ENCODE data around the gene NFKB2. TPM values are rescaled to one million over a fixed set of nuclear protein-coding genes. Genes with fewer than 3 reads are reported as not detected.

Gene NFKB2
- total RNA-seq, 1 donor = 37.6 TPM

- H3K4me3 ChIP-seq (ENCODE audit: low read depth, low read length) = peak overlapping the region; percentile 89
- DNase-seq (ENCODE audit: low read depth) = peak; percentile 70
- TF ChIP-seq, protein P1, sequence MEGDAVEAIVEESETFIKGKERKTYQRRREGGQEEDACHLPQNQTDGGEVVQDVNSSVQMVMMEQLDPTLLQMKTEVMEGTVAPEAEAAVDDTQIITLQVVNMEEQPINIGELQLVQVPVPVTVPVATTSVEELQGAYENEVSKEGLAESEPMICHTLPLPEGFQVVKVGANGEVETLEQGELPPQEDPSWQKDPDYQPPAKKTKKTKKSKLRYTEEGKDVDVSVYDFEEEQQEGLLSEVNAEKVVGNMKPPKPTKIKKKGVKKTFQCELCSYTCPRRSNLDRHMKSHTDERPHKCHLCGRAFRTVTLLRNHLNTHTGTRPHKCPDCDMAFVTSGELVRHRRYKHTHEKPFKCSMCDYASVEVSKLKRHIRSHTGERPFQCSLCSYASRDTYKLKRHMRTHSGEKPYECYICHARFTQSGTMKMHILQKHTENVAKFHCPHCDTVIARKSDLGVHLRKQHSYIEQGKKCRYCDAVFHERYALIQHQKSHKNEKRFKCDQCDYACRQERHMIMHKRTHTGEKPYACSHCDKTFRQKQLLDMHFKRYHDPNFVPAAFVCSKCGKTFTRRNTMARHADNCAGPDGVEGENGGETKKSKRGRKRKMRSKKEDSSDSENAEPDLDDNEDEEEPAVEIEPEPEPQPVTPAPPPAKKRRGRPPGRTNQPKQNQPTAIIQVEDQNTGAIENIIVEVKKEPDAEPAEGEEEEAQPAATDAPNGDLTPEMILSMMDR (IDR thresholded peaks at IDR 0.05; ENCODE audit: insufficient read depth, low read depth, low read length) = peak; percentile 74
These were observed 27.1 kb downstream of the NFKB2 start for GRCh38 chr10:102422545-102423129.

DNA sequence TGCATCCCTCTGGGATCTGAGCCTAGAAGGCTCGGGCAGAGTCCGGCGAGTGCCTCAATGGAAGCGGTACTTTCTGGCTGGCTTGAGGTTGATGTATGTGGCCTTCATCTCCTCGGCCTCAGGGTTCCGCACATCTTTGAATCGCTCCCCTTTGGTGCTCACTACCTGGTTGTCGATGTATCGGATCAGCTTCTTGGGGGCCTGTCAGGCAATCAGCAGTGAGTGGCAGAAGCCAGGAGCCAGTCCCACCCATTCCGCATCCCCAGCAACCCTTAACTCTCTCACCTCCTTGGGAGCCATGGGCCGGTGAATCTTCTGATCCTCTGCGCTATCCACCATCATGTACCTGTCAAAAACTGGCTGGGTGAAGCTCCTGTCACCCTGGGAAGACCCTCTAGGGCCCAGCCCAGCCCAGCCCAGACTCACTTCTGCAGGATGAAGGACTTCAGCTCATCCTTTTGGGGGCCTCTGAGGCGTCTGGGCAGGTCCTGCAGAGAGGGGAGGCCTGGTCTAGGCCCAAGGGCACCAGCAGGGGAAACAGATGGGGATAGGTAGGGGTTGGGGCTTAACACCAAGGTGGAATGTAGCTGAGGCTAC lies 28.0 kb downstream of the NFKB2 start:
- no peak for DNase-seq (ENCODE audit: low read depth)
- TF ChIP-seq, protein P1 (IDR thresholded peaks at IDR 0.05; ENCODE audit: insufficient read depth, low read depth, low read length) = no peak
- H3K4me3 ChIP-seq (ENCODE audit: low read depth, low read length) = no peak overlapping the region

- DNase-seq (ENCODE audit: low read depth) = no peak
- no peak overlapping the region for H3K4me3 ChIP-seq (ENCODE audit: low read depth, low read length)
- TF ChIP-seq, protein P1 (IDR thresholded peaks at IDR 0.05; ENCODE audit: insufficient read depth, low read depth, low read length) = no peak
These were observed 28.6 kb downstream of the NFKB2 start for GRCh38 chr10:102424145-102424544.

- H3K4me3 ChIP-seq (ENCODE audit: low read depth, low read length) = no peak overlapping the region
- no peak for DNase-seq (ENCODE audit: low read depth)
- TF ChIP-seq, protein P1 (IDR thresholded peaks at IDR 0.05; ENCODE audit: insufficient read depth, low read depth, low read length) = no peak
These were observed 29.4 kb downstream of the NFKB2 start for GRCh38 chr10:102424916-102425315.

- H3K4me3 ChIP-seq (ENCODE audit: low read depth, low read length) = no peak overlapping the region
- no peak for DNase-seq (ENCODE audit: low read depth)
- TF ChIP-seq, protein P1 (IDR thresholded peaks at IDR 0.05; ENCODE audit: insufficient read depth, low read depth, low read length) = no peak
These were observed 29.9 kb downstream of the NFKB2 start for GRCh38 chr10:102425444-102425843.

- TF ChIP-seq, protein P1 (IDR thresholded peaks at IDR 0.05; ENCODE audit: insufficient read depth, low read depth, low read length) = no peak
- H3K4me3 ChIP-seq (ENCODE audit: low read depth, low read length) = no peak overlapping the region
- no peak for DNase-seq (ENCODE audit: low read depth)
These were observed 31.3 kb downstream of the NFKB2 start for GRCh38 chr10:102426803-102427287.
